Measurements from ENCODE around the gene RASA2.

GRCh38 chr3:141546586-141546985, 59.8 kb downstream of the RASA2 start:
- TF ChIP-seq CTCF (IDR thresholded peaks at IDR 0.05; ENCODE audit: control extremely low read depth in 1 of 3, insufficient read depth in 1 of 3, low read depth in 1 of 3, low read length in 3 of 3) (no peak), ASH2L (IDR thresholded peaks at IDR 0.05; ENCODE audit: low read length) (no peak), POLR2AphosphoS5 (IDR thresholded peaks at IDR 0.05; ENCODE audit: low read depth, low read length) (no peak), EZH2 (IDR thresholded peaks at IDR 0.05; ENCODE audit: low read depth, low read length, severe bottlenecking) (no peak), MAX (IDR thresholded peaks at IDR 0.05) (no peak), CHD1 (IDR thresholded peaks at IDR 0.05; ENCODE audit: low read depth, low read length) (no peak), POLR2A (IDR thresholded peaks at IDR 0.05; ENCODE audit: control extremely low read depth in 1 of 2, low read depth in 2 of 2, low read length in 2 of 2) (no peak), ATF2 (IDR thresholded peaks at IDR 0.05; ENCODE audit: low read length) (no peak)

Measured in H1 (cell line).